ENCODE measurements around the gene STK17B. TPM values are rescaled to one million over a fixed set of nuclear protein-coding genes. Genes with fewer than 3 reads are reported as not detected.

STK17B gene
- total RNA-seq, 1 experiment from 2014 or later: 16.9 TPM

DNA sequence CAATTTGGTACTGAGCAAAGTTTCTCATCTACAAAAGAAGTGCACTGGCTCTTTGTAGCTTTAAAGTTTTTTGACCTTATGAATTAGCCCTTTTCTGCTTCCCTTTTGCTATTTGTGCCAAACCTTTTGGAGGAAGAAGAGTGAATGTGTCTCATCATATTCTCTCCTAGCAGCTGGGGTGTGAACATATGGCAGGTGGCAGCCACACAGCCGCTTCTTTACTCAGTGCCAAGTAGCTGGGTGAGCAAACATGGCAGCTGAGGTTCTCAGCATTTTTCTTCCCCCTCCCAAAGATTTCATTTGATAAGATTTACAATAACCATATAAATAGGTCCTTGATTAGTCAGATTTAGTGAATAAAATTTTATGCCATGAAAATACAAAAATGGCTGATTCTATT is 46.7 kb upstream of the STK17B start:
- Histone ChIP-seq H3K4me1 (ENCODE audit: control insufficient read depth in 1 of 2, insufficient read depth in 2 of 2, low read length in 2 of 2) (no peaks in the 10 kb centered on the region), H3K27ac (ENCODE audit: low read depth, low read length) (no peak overlapping the region), H3K27me3 (ENCODE audit: insufficient read depth, low read length) (no peaks in the 10 kb centered on the region), H3K9me3 (ENCODE audit: control insufficient read depth in 1 of 2, insufficient read depth in 1 of 2, low read depth in 1 of 2, low read length in 2 of 2) (no peaks in the 10 kb centered on the region), H3K79me2 (ENCODE audit: insufficient read depth, low read length) (no peaks in the 10 kb centered on the region), H3K9ac (ENCODE audit: low read length) (no peak overlapping the region), H3K9me2 (ENCODE audit: insufficient read depth) (no peaks in the 10 kb centered on the region), H2AFZ (ENCODE audit: low read depth, low read length, poor library complexity, severe bottlenecking) (no peak overlapping the region), H4K20me1 (ENCODE audit: insufficient read depth) (no peaks in the 10 kb centered on the region), H3K36me3 (ENCODE audit: control insufficient read depth in 1 of 2, insufficient read depth in 2 of 2, low read length in 2 of 2) (no peaks in the 10 kb centered on the region), H3K4me2 (ENCODE audit: low read length) (no peak overlapping the region), H3K4me3 (replicated peaks in 1 of 2; ENCODE audit: low read depth in 1 of 2, low read length in 2 of 2) (no peak overlapping the region)
- POLR2A ChIA-PET: no interaction called here
- no TSS peak for BruUV-seq (replicated peaks)
- intact Hi-C loops (cut with micrococcal nuclease): no loop called here
- RAD21 ChIA-PET (ENCODE audit: low non-redundant PET in 1 of 2, low total read pairs in 2 of 2, uncharacterized antibody in 2 of 2, unreplicated experiment in 2 of 2): no interaction called here
- no peak for TF ChIP-seq ELF1 (IDR thresholded peaks at IDR 0.05; ENCODE audit: borderline replicate concordance, low read depth)
- no peak for TF ChIP-seq POLR2AphosphoS5 (IDR thresholded peaks at IDR 0.05; ENCODE audit: low read depth, low read length)
- TF ChIP-seq YY1 (IDR thresholded peaks at IDR 0.05; ENCODE audit: extremely low read depth, insufficient replicate concordance, low read depth, low read length): no peak
- TF ChIP-seq POLR2A (IDR thresholded peaks at IDR 0.05; ENCODE audit: borderline replicate concordance, extremely low read depth, insufficient read depth, insufficient read length): no peak
- TF ChIP-seq, protein P1, sequence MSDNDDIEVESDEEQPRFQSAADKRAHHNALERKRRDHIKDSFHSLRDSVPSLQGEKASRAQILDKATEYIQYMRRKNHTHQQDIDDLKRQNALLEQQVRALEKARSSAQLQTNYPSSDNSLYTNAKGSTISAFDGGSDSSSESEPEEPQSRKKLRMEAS (IDR thresholded peaks at IDR 0.05): no peak
- TF ChIP-seq, protein P2, sequence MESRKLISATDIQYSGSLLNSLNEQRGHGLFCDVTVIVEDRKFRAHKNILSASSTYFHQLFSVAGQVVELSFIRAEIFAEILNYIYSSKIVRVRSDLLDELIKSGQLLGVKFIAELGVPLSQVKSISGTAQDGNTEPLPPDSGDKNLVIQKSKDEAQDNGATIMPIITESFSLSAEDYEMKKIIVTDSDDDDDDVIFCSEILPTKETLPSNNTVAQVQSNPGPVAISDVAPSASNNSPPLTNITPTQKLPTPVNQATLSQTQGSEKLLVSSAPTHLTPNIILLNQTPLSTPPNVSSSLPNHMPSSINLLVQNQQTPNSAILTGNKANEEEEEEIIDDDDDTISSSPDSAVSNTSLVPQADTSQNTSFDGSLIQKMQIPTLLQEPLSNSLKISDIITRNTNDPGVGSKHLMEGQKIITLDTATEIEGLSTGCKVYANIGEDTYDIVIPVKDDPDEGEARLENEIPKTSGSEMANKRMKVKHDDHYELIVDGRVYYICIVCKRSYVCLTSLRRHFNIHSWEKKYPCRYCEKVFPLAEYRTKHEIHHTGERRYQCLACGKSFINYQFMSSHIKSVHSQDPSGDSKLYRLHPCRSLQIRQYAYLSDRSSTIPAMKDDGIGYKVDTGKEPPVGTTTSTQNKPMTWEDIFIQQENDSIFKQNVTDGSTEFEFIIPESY (IDR thresholded peaks at IDR 0.05; ENCODE audit: extremely low read depth, insufficient replicate concordance, low read length): no peak
- TF ChIP-seq TCF7L2 (IDR thresholded peaks at IDR 0.05; ENCODE audit: borderline replicate concordance, extremely low read depth, insufficient read depth, insufficient read length): no peak
- no peak for TF ChIP-seq EZH2phosphoT487 (IDR thresholded peaks at IDR 0.05; ENCODE audit: borderline replicate concordance)
- no peak for TF ChIP-seq ZNF274 (IDR thresholded peaks at IDR 0.05; ENCODE audit: low read depth, low read length)
- no peak for TF ChIP-seq SIN3A (IDR thresholded peaks at IDR 0.05; ENCODE audit: low read depth)
- TF ChIP-seq SRF (IDR thresholded peaks at IDR 0.05; ENCODE audit: low read depth): no peak
- ATAC-seq (no peak), DNase-seq (ENCODE audit: low read depth, low spot score) (no peak)
- CTCF ChIA-PET: no interaction called here

All from HCT116 (cell line).